Adrenal gland (tissue), 5 donors: ENCODE results near the gene CEP95.

Experiments
- POLR2A ChIP-seq, 2 donors: fragments of 450-650 bp; IDR thresholded peaks; one replicate each; pipeline ENCODE4 v1.6.1; 2017; ENCODE audit warnings: antibody characterized with exemption in 2 of 2, mild to moderate bottlenecking in 2 of 2, moderate library complexity in 1 of 2
- TF ChIP-seq, protein P1 (sequence below), 6 experiments: fragments of 450-650 bp in 4 of 6; fragments of 200-600 bp in 2 of 6; sonication (generic) in 1 of 6; IDR thresholded peaks; 1 replicate in 5 of 6; 2 replicates in 1 of 6; pipeline versions ENCODE4 v1.5.1 to v1.8.0; 2016 to 2021; ENCODE audit warnings: antibody characterized with exemption in 6 of 6, mild to moderate bottlenecking in 2 of 6, moderate library complexity in 1 of 6
- donor health status: DM: no; HTN: no; CAD: no.

DNA sequence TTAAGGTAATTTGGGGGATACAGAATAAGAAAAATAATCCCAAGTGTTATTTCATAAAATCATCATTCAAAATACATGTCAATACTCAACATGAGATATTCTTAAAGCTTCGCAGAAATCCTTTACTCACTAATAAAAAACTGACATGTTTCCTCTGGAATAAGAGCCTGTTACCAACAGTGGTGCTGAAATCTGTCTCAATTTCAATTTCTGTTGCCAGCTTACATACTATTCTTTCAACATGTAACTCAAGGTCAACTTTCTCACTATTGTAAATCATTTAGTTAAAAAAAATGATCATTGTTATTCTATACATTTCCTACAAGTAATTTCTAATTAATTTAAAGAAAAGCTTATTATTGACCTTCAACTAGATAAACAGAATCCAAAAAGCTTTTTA, 67.9 kb downstream of the CEP95 start:
- TF ChIP-seq POLR2A (IDR thresholded peaks at IDR 0.05), result no peak
- TF ChIP-seq, protein P1, sequence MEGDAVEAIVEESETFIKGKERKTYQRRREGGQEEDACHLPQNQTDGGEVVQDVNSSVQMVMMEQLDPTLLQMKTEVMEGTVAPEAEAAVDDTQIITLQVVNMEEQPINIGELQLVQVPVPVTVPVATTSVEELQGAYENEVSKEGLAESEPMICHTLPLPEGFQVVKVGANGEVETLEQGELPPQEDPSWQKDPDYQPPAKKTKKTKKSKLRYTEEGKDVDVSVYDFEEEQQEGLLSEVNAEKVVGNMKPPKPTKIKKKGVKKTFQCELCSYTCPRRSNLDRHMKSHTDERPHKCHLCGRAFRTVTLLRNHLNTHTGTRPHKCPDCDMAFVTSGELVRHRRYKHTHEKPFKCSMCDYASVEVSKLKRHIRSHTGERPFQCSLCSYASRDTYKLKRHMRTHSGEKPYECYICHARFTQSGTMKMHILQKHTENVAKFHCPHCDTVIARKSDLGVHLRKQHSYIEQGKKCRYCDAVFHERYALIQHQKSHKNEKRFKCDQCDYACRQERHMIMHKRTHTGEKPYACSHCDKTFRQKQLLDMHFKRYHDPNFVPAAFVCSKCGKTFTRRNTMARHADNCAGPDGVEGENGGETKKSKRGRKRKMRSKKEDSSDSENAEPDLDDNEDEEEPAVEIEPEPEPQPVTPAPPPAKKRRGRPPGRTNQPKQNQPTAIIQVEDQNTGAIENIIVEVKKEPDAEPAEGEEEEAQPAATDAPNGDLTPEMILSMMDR (IDR thresholded peaks at IDR 0.05), result no peak
